Adipose tissue (tissue), 3 donors: ENCODE results near the gene NPFFR1. TPM values are rescaled to one million over a fixed set of nuclear protein-coding genes. Genes with fewer than 3 reads are reported as not detected.

Experiments used
- H3K27ac ChIP-seq: one replicate; pipeline ENCODE4 v1.5.1; 2013; ENCODE audit warnings: low read depth, low read length
- WGBS, 3 donors: extraction: QIAGEN DNeasy Blood & Tissue Kit; methylation state at CpG; one replicate each; pipeline ENCODE4 v1.1.7; 2013; 5-methylcytosine and 5-hydroxymethylcytosine counted together
- polyA plus RNA-seq, 3 donors: library from polyadenylated mRNA; stranded (reverse); fragments of 200-250 nt; gene quantifications; one replicate each; pipeline ENCODE4 v1.2.3, GENCODE V29; 2013
- donor health status: healthy with polysubstance abuse.
- donor health status: Bipolar disorder and iron deficiency.
- donor health status: healthy.

The NPFFR1 gene
- polyA plus RNA-seq, 3 donors: under 0.01 to 0.11 (median 0.01) TPM

DNA sequence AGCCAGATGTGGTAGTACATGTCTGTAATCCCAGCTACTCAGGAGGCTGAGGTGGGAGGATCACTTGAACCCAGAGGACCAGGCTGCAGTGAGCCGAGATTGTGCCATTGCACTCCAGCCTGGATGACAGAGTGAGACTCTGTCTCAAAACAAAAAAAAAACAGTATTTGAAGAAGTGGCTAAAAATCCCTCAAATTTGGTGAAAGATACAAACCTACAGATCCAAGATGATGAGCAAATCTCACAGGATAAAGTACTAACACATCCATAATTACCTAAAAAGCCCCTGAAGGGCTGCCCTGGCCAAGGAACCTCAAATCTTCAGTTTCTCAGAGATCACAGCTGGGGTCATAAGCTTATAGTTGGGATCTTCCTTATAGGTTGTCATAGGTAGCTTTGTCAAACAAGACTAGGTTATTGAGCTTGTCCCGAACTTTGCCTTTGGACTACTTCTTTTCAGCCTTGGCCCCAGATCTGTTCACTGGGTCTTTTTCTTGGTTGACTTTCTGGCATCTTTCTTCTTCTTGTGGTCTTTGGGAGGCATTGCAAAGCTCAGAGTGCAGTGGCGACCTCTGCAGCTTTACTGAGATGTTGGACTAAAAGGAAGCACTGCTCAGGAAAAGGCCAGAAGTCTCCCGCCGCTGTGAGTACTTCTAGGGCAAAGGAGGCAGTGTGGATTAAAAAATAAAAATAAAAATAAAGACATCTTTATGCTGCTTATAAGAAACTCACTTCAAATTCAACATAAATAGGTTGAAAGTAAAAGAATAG, 84.9 kb downstream of the NPFFR1 start:
- WGBS, 3 donors: 95 to 97% (median 97%) methylated on average over 5 of the region's 5 CpGs
- H3K27ac ChIP-seq: no peak overlapping the region

Other genes starting within 250 kb of the NPFFR1 start
- 1 to 10 TPM; 4.5 to 6.7 (median 6.2) TPM for gene MACROH2A2, start 231.2 kb downstream of the NPFFR1 start, polyA plus RNA-seq
- 10 to 100 TPM; 12.3 to 88.0 (median 24.6) TPM for gene AIFM2, start 151.2 kb downstream of the NPFFR1 start, polyA plus RNA-seq
- 10 to 100 TPM in 1 of 3 donors, 1 to 10 TPM in 2; 8.0 to 14.9 (median 9.6) TPM for gene TYSND1, start 137.3 kb downstream of the NPFFR1 start, polyA plus RNA-seq
- 10 to 100 TPM; 22.8 to 84.3 (median 81.8) TPM for gene SAR1A, start 113.5 kb downstream of the NPFFR1 start, polyA plus RNA-seq
- gene PPA1, start 50.6 kb downstream of the NPFFR1 start, polyA plus RNA-seq: 100 to 1,000 TPM; 161 to 202 (median 199) TPM
- 1 to 10 TPM; 2.1 to 4.0 (median 3.5) TPM for gene LRRC20, start 98.6 kb upstream of the NPFFR1 start, polyA plus RNA-seq
- gene EIF4EBP2, start 120.1 kb upstream of the NPFFR1 start, polyA plus RNA-seq: 10 to 100 TPM; 19.4 to 74.8 (median 60.2) TPM
- under 1 TPM in 1 of 3 donors, not detected in 2; 0.04 TPM for gene NODAL, start 157.7 kb upstream of the NPFFR1 start, polyA plus RNA-seq
- gene PALD1, start 194.8 kb upstream of the NPFFR1 start, polyA plus RNA-seq: 1 to 10 TPM; 2.3 to 4.7 (median 3.8) TPM